K562 (cell line): ENCODE data around the gene VMP1. TPM values are rescaled to one million over a fixed set of nuclear protein-coding genes. Genes with fewer than 3 reads are reported as not detected.

Source experiments
- CAMTA2 ChIP-seq: fragments of 250-450 bp; sonication (Bioruptor Pico); conservative IDR thresholded peaks from 2 replicates; pipeline ENCODE4 v1.5.1; 2022
- CBFA2T3 ChIP-seq: fragments of 450-650 bp; IDR thresholded peaks from 2 replicates; pipeline ENCODE4 v1.6.1; 2017
- CTCF ChIP-seq, 3 experiments: IDR thresholded peaks in 2 of 3; conservative IDR thresholded peaks in 1 of 3; 2 replicates each; pipeline ENCODE4 v1.5.1; 2011 to 2012; ENCODE audit warnings: low read length in 3 of 3, mild to moderate bottlenecking in 3 of 3, control low read depth in 2 of 3, improper control_type of control experiment in 1 of 3, inconsistent platforms in 1 of 3, low read depth in 1 of 3, mixed read lengths in 1 of 3, moderate library complexity in 1 of 3; ENCODE audit not compliant: insufficient read depth in 2 of 3
- HDAC8 ChIP-seq: fragments of 450-650 bp; IDR thresholded peaks from 2 replicates; pipeline ENCODE4 v1.6.1; 2016; ENCODE audit warnings: mild to moderate bottlenecking, missing genetic modification characterization, moderate library complexity, missing compliant biosample characterization
- HMBOX1 ChIP-seq: sonication (generic); IDR thresholded peaks from 2 replicates; pipeline ENCODE4 v1.6.1; 2016
- HNRNPLL ChIP-seq: fragments of 200-400 bp; formaldehyde crosslinking; IDR thresholded peaks from 2 replicates; pipeline ENCODE4 v1.6.1; 2017; ENCODE audit warnings: low read length, low read depth, mild to moderate bottlenecking; ENCODE audit not compliant: poor library complexity, severe bottlenecking
- MAX ChIP-seq: sonication (generic); formaldehyde crosslinking; IDR thresholded peaks from 2 replicates; pipeline ENCODE4 v1.9.0; 2022; ENCODE audit warnings: mild to moderate bottlenecking, missing genetic modification reagents
- MNT ChIP-seq, 2 experiments: fragments of 450-650 bp; conservative IDR thresholded peaks; 2 replicates each; pipeline ENCODE4 v1.6.1; 2017; ENCODE audit warnings: mild to moderate bottlenecking in 2 of 2, moderate library complexity in 2 of 2
- NFXL1 ChIP-seq: fragments of 450-650 bp; formaldehyde crosslinking; IDR thresholded peaks from 2 replicates; pipeline ENCODE4 v1.4.0; 2021; ENCODE audit warnings: mild to moderate bottlenecking
- PBX2 ChIP-seq, 2 experiments: IDR thresholded peaks in 1 of 2; conservative IDR thresholded peaks in 1 of 2; 2 replicates each; pipeline ENCODE4 v1.6.1; 2016; ENCODE audit warnings: low read depth in 2 of 2, mild to moderate bottlenecking in 1 of 2, missing compliant biosample characterization in 1 of 2, missing genetic modification characterization in 1 of 2, moderate library complexity in 1 of 2
- PHF21A ChIP-seq: fragments of 450-650 bp; IDR thresholded peaks from 2 replicates; pipeline ENCODE4 v1.6.1; 2017; ENCODE audit warnings: low read depth, borderline replicate concordance
- POLR2AphosphoS5 ChIP-seq: IDR thresholded peaks from 2 replicates; pipeline ENCODE4 v1.6.1; 2011; ENCODE audit warnings: mild to moderate bottlenecking, low read depth, low read length, moderate library complexity; ENCODE audit not compliant: control insufficient read depth, insufficient read depth
- RBM17 ChIP-seq: fragments of 200-400 bp; formaldehyde crosslinking; IDR thresholded peaks from 2 replicates; pipeline ENCODE4 v1.6.1; 2017; ENCODE audit warnings: low read depth, mild to moderate bottlenecking, low read length, borderline replicate concordance
- RBM34 ChIP-seq: fragments of 200-400 bp; formaldehyde crosslinking; IDR thresholded peaks from 2 replicates; pipeline ENCODE4 v1.6.1; 2018; ENCODE audit warnings: low read length, borderline replicate concordance; ENCODE audit not compliant: insufficient read depth
- RCOR1 ChIP-seq, 2 experiments: IDR thresholded peaks; 2 replicates each; pipeline ENCODE4 v1.6.1; 2012; ENCODE audit warnings: low read depth in 2 of 2, low read length in 2 of 2, borderline replicate concordance in 1 of 2, improper control_type of control experiment in 1 of 2
- TBL1XR1 ChIP-seq, 2 experiments: IDR thresholded peaks; 2 replicates each; pipeline ENCODE4 v1.6.1; 2012; ENCODE audit warnings: improper control_type of control experiment in 2 of 2, low read length in 2 of 2, mild to moderate bottlenecking in 1 of 2
- WHSC1 ChIP-seq: IDR thresholded peaks from one replicate; pipeline ENCODE4 v1.6.1; 2012; ENCODE audit warnings: low read length, control low read depth, inconsistent platforms
- ZNF146 ChIP-seq: IDR thresholded peaks from one replicate; pipeline ENCODE4 v1.6.1; 2018; ENCODE audit warnings: missing compliant biosample characterization; ENCODE audit not compliant: unreplicated experiment
- polyA plus RNA-seq, 8 experiments: library from polyadenylated mRNA; depleted of rRNA in 4 of 8; stranded (reverse) in 5 of 8; unstranded in 3 of 8; fragments of >200 nt; fragmentation: Nextera tagmentation in 2 of 8; fragmentation: Illumina TruSeq in 1 of 8; extraction: Ambion mirVana in 2 of 8; extraction: Trizol in 1 of 8; gene quantifications; 2 replicates each; pipeline versions ENCODE4 v1.2.1 to v1.2.3, GENCODE V29; 2011 to 2014; ENCODE audit warnings: inconsistent platforms in 1 of 8, missing spikeins in 1 of 8
- total RNA-seq, 7 experiments: library from RNA; depleted of rRNA in 6 of 7; stranded (reverse); fragments of >200 nt in 6 of 7; fragmentation: Illumina TruSeq in 2 of 7; extraction: Trizol in 2 of 7; gene quantifications; 2 replicates each; pipeline versions ENCODE4 v1.2.1 to v1.2.3, GENCODE V29; 2011 to 2021; ENCODE audit warnings: low replicate concordance in 1 of 7

VMP1 gene
- total and polyA plus RNA-seq, 9 of the 15 experiments (the other 6 are each of a cell fraction or from before 2014, with no cell fraction given) = 123 to 304 (median 151) TPM

- TF ChIP-seq PBX2 (CRISPR knock-in tag; IDR thresholded peaks at IDR 0.05; ENCODE audit: low read depth) = no peak
- no peak; the same call in 1 of the 2 replicates for TF ChIP-seq PBX2 (tag; conservative IDR thresholded peaks at IDR 0.05; ENCODE audit: low read depth)
- no peak for TF ChIP-seq NFXL1 (CRISPR knock-in tag)
- TF ChIP-seq CBFA2T3 = no peak
- no peak for TF ChIP-seq PHF21A
- TF ChIP-seq HNRNPLL = no peak
- no peak for TF ChIP-seq CTCF (IDR thresholded peaks at IDR 0.05 in 2 of 3, conservative IDR thresholded peaks at IDR 0.05 in 1 of 3; ENCODE audit: insufficient read depth in 2 of 3, low read depth in 1 of 3, low read length in 3 of 3)
- peak in 1 of 2 experiments; percentile 57; a peak in 2 of 4 replicates for TF ChIP-seq TBL1XR1 (IDR thresholded peaks at IDR 0.05; ENCODE audit: low read length in 2 of 2)
- TF ChIP-seq WHSC1 = no peak
- TF ChIP-seq HDAC8 (tag) = no peak
- no peak for TF ChIP-seq RBM17
- TF ChIP-seq MAX (CRISPR knock-in tag) = no peak
- no peak for TF ChIP-seq HMBOX1
- 0 out of 4 replicates have a peak, but pooled peaks of 1 of the 2 experiments have one; percentile 4 for TF ChIP-seq MNT (conservative IDR thresholded peaks at IDR 0.05)
- no peak for TF ChIP-seq ZNF146 (CRISPR knock-in tag)
- TF ChIP-seq CAMTA2 (CRISPR knock-in tag) = no peak
- no peak for TF ChIP-seq RCOR1 (IDR thresholded peaks at IDR 0.05; ENCODE audit: borderline replicate concordance in 1 of 2, low read depth in 2 of 2, low read length in 2 of 2)
- no peak for TF ChIP-seq RBM34
- TF ChIP-seq POLR2AphosphoS5 = peak; percentile 12; the same call in 1 of the 2 replicates
Measured at GRCh38 chr17:59838052-59838916, 130.8 kb downstream of the VMP1 start (continued).
